Lung (tissue), 12 donors: Measurements from ENCODE around the gene ULK4. TPM values are rescaled to one million over a fixed set of nuclear protein-coding genes. Genes with fewer than 3 reads are reported as not detected.

Source experiments
- ATAC-seq: fragments of 200-7000 bp; cut with Tn5 transposase; one replicate; pipeline ENCODE4 v1.9.1; 2020; ENCODE audit warnings: moderate number of reproducible peaks; ENCODE audit not compliant: insufficient read depth, low FRiP score
- DNase-seq, 3 donors: peaks; one replicate each; pipeline ENCODE4 v3.0.0-alpha.2; 2013 to 2017
- H3K27ac ChIP-seq, 2 donors: one replicate each; pipeline ENCODE4 v1.5.1; 2013; ENCODE audit warnings: mild to moderate bottlenecking in 2 of 2, moderate library complexity in 2 of 2, control low read depth in 1 of 2, inconsistent platforms in 1 of 2, low read depth in 1 of 2, low read length in 1 of 2
- H3K27me3 ChIP-seq, 3 donors: one replicate each; pipeline ENCODE4 v1.5.1; 2013; ENCODE audit warnings: low read length in 2 of 3; ENCODE audit not compliant: control insufficient read depth in 3 of 3, insufficient read depth in 3 of 3
- H3K36me3 ChIP-seq, 4 donors: one replicate each; pipeline ENCODE4 v1.5.1; 2013; ENCODE audit warnings: low read length in 4 of 4, mild to moderate bottlenecking in 1 of 4, moderate library complexity in 1 of 4; ENCODE audit not compliant: control insufficient read depth in 4 of 4, insufficient read depth in 4 of 4
- H3K4me1 ChIP-seq, 5 donors: one replicate each; pipeline ENCODE4 v1.5.1; 2013; ENCODE audit warnings: low read length in 5 of 5, mild to moderate bottlenecking in 2 of 5, moderate library complexity in 1 of 5; ENCODE audit not compliant: control insufficient read depth in 5 of 5, insufficient read depth in 5 of 5
- H3K4me3 ChIP-seq: one replicate; pipeline ENCODE4 v1.5.1; 2013; ENCODE audit warnings: mild to moderate bottlenecking, control low read depth, moderate library complexity
- H3K9ac ChIP-seq, 2 donors: one replicate each; pipeline ENCODE4 v1.5.1; 2013; ENCODE audit warnings: low read length in 2 of 2, control low read depth in 1 of 2; ENCODE audit not compliant: insufficient read depth in 1 of 2
- H3K9me3 ChIP-seq, 4 donors: one replicate each; pipeline ENCODE4 v1.5.1; 2013; ENCODE audit warnings: low read length in 3 of 4, mild to moderate bottlenecking in 1 of 4, moderate library complexity in 1 of 4; ENCODE audit not compliant: control insufficient read depth in 4 of 4, insufficient read depth in 3 of 4
- WGBS, 2 donors: extraction: QIAGEN DNeasy Blood & Tissue Kit; methylation state at CpG; one replicate each; pipeline ENCODE4 v1.1.7; 2013; 5-methylcytosine and 5-hydroxymethylcytosine counted together
- polyA plus RNA-seq, 2 donors: library from polyadenylated mRNA; stranded (reverse); fragments of 200-250 nt; gene quantifications; one replicate each; pipeline ENCODE4 v1.2.1, GENCODE V29; 2013
- total RNA-seq, 2 donors: library from RNA; depleted of rRNA in 1 of 2; stranded (reverse); fragments of >200 nt in 1 of 2; gene quantifications; one replicate each; pipeline ENCODE4 v1.2.1, GENCODE V29; 2014 to 2021
- TF ChIP-seq, protein P1 (sequence below): IDR thresholded peaks from 2 replicates; pipeline ENCODE4 v1.5.1; 2012; ENCODE audit warnings: mild to moderate bottlenecking; ENCODE audit errors: control extremely low read depth, extremely low read depth
- donor health status: control.
- donor health status: control.
- donor health status: Bipolar disorder and iron deficiency.
- donor health status: healthy.
- donor health status: DM: yes; HTN: yes; CAD: no.

ULK4 gene
- total and polyA plus RNA-seq, 4 donors = 2.8 to 56.0 (median 12.6) TPM

GRCh38 chr3:41893977-41894376, 67.9 kb downstream of the ULK4 start:
- no peaks in the 10 kb centered on the region for H3K9me3 ChIP-seq
- TF ChIP-seq, protein P1, sequence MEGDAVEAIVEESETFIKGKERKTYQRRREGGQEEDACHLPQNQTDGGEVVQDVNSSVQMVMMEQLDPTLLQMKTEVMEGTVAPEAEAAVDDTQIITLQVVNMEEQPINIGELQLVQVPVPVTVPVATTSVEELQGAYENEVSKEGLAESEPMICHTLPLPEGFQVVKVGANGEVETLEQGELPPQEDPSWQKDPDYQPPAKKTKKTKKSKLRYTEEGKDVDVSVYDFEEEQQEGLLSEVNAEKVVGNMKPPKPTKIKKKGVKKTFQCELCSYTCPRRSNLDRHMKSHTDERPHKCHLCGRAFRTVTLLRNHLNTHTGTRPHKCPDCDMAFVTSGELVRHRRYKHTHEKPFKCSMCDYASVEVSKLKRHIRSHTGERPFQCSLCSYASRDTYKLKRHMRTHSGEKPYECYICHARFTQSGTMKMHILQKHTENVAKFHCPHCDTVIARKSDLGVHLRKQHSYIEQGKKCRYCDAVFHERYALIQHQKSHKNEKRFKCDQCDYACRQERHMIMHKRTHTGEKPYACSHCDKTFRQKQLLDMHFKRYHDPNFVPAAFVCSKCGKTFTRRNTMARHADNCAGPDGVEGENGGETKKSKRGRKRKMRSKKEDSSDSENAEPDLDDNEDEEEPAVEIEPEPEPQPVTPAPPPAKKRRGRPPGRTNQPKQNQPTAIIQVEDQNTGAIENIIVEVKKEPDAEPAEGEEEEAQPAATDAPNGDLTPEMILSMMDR = peak; percentile 35
- DNase-seq (peak in 2 of 3 donors; percentile 64), ATAC-seq (no peak)
- no peaks in the 10 kb centered on the region for H3K36me3 ChIP-seq
- H3K27me3 ChIP-seq = no peaks in the 10 kb centered on the region
- H3K4me3 ChIP-seq = no peak overlapping the region
- no peak overlapping the region for H3K27ac ChIP-seq
- no peak overlapping the region for H3K9ac ChIP-seq
- 44 to 72% methylated on average over 1 of the region's 1 CpG for WGBS, 2 donors
- H3K4me1 ChIP-seq = no peaks in the 10 kb centered on the region

GRCh38 chr3:41888368-41889076, 73.4 kb downstream of the ULK4 start:
- no peaks in the 10 kb centered on the region for H3K4me1 ChIP-seq
- TF ChIP-seq, protein P1 = no peak
- H3K9ac ChIP-seq = no peak overlapping the region
- H3K9me3 ChIP-seq = no peaks in the 10 kb centered on the region
- H3K27me3 ChIP-seq = no peaks in the 10 kb centered on the region
- no peak overlapping the region for H3K4me3 ChIP-seq
- WGBS, 2 donors = 44 to 50% methylated on average over 3 of the region's 3 CpGs
- no peak for DNase-seq
- H3K27ac ChIP-seq = no peak overlapping the region
- H3K36me3 ChIP-seq = no peaks in the 10 kb centered on the region
- no peak for ATAC-seq

DNA sequence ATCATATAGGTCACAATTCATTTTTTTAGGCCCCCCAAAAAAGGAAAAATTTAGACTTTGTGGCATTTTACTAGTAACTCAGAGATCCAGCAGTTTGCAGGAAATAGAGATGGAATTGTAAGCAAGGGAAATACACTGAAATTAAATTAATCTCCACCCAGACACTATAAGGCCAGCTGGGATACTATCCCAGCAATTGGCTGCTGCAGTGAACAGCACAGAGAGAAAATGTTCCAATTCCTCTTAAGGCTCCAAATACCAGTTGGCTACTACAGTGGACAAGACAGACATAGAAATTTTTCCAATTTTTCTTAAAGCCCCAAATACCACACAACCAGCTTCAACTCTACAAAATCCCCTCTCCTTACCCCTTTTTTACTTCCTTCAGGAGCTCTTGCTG, 78.9 kb downstream of the ULK4 start:
- Histone ChIP-seq H3K27me3 (no peaks in the 10 kb centered on the region), H3K9ac (no peak overlapping the region), H3K9me3 (no peaks in the 10 kb centered on the region), H3K4me3 (no peak overlapping the region), H3K4me1 (no peaks in the 10 kb centered on the region), H3K27ac (no peak overlapping the region), H3K36me3 (no peaks in the 10 kb centered on the region)
- no peak for DNase-seq
- no peak for ATAC-seq
- TF ChIP-seq, protein P1 = no peak

DNA sequence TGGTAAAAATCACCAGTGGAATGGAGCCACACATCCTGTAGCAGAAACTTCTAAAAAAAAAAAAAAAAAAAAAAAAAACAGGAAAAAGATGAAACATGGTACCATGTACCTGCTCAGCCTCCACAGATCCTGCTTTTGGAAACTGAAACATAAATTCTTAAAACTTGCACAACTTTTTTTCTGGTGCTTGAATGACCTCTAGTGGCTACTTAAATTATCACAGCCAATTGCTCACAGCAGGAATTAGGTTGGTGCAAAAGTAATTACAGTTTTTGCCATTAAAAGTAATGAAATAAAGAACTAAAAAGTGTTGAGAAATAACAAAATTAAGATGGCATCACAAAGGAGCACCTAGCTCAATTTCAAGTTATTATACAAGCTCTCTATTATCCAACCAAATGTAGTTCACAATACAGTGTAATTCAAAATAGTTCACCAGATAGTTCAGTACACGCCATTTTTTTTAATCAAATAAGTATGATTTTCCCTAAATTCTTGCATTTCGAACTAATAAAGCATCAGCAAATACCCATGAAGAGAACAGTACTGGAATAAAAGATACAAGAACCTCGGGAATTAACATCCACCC, 80.6 kb downstream of the ULK4 start:
- Histone ChIP-seq H3K9me3 (no peaks in the 10 kb centered on the region), H3K36me3 (no peaks in the 10 kb centered on the region), H3K27me3 (no peaks in the 10 kb centered on the region), H3K9ac (no peak overlapping the region), H3K27ac (no peak overlapping the region), H3K4me3 (no peak overlapping the region), H3K4me1 (no peaks in the 10 kb centered on the region)
- ATAC-seq (no peak), DNase-seq (peak in 2 of 3 donors; percentile 73 to 77)
- 62 to 76% methylated on average over 3 of the region's 3 CpGs for WGBS, 2 donors
- TF ChIP-seq, protein P1 = peak; percentile 71
